Esophagus muscularis mucosa (tissue), 4 donors: Measurements from ENCODE around the gene ARMH2. TPM values are rescaled to one million over a fixed set of nuclear protein-coding genes. Genes with fewer than 3 reads are reported as not detected.

Experiments used
- DNase-seq: peaks from one replicate; pipeline ENCODE4 v3.0.0-alpha.2; 2017; ENCODE audit errors: extremely low spot score
- H3K27ac ChIP-seq, 4 donors: fragments of 200-600 bp; sonication (generic); replicated peaks in 1 of 4; 1 replicate in 3 of 4; 2 replicates in 1 of 4; pipeline ENCODE4 v1.5.1; 2016 to 2019; ENCODE audit warnings: mild to moderate bottlenecking in 1 of 4
- H3K27me3 ChIP-seq, 4 donors: fragments of 200-600 bp; sonication (generic); one replicate each; pipeline versions ENCODE4 v1.5.1 to v1.6.0; 2016 to 2019
- H3K36me3 ChIP-seq, 4 donors: fragments of 200-600 bp; sonication (generic); one replicate each; pipeline ENCODE4 v1.5.1; 2016 to 2019
- H3K4me1 ChIP-seq, 4 donors: fragments of 200-600 bp; sonication (generic); one replicate each; pipeline ENCODE4 v1.5.1; 2016 to 2019
- H3K4me3 ChIP-seq, 4 donors: fragments of 200-600 bp; sonication (generic); 1 replicate in 2 of 4; 2 replicates in 2 of 4; pipeline ENCODE4 v1.5.1; 2016 to 2019; ENCODE audit warnings: mild to moderate bottlenecking in 4 of 4, moderate library complexity in 1 of 4
- H3K9me3 ChIP-seq, 4 donors: fragments of 200-600 bp; sonication (generic); 1 replicate in 3 of 4; 2 replicates in 1 of 4; pipeline ENCODE4 v1.5.1; 2016 to 2019
- CTCF ChIP-seq, 3 experiments: fragments of 200-600 bp in 2 of 3; fragments of 450-650 bp in 1 of 3; sonication (generic) in 2 of 3; IDR thresholded peaks; one replicate each; pipeline ENCODE4 v1.5.1; 2017 to 2019; ENCODE audit warnings: antibody characterized with exemption in 3 of 3, mild to moderate bottlenecking in 2 of 3, moderate library complexity in 1 of 3
- EP300 ChIP-seq: sonication (generic); formaldehyde crosslinking; IDR thresholded peaks from one replicate; pipeline ENCODE4 v1.6.1; 2017; ENCODE audit warnings: antibody characterized with exemption
- POLR2A ChIP-seq: fragments of 450-650 bp; IDR thresholded peaks from one replicate; pipeline ENCODE4 v1.6.1; 2017; ENCODE audit warnings: antibody characterized with exemption, moderate library complexity, mild to moderate bottlenecking, low read depth
- POLR2AphosphoS5 ChIP-seq, 2 donors: sonication (generic); formaldehyde crosslinking; IDR thresholded peaks; one replicate each; pipeline ENCODE4 v1.6.1; 2017; ENCODE audit warnings: antibody characterized with exemption in 2 of 2
- WGBS: methylation state at CpG from one replicate; pipeline ENCODE4 v1.1.5; 2018; 5-methylcytosine and 5-hydroxymethylcytosine counted together
- intact Hi-C: fragments of 100-400 bp; cut with DNase I; formaldehyde crosslinking; loops from one replicate; pipeline ENCODE4 v1.15.1; 2023
- total RNA-seq, 4 donors: library from RNA; depleted of rRNA; stranded (reverse); fragments of >200 nt; gene quantifications; one replicate each; pipeline versions ENCODE4 v1.1.0 to v1.2.1, GENCODE V29; 2016

Gene ARMH2
- total RNA-seq, 4 donors from 2014 or later, result not detected

- TF ChIP-seq POLR2AphosphoS5 (IDR thresholded peaks at IDR 0.05) (no peak), EP300 (no peak), CTCF (IDR thresholded peaks at IDR 0.05) (no peak), POLR2A (no peak)
- H3K27ac ChIP-seq, result no peak overlapping the region
- DNase-seq, result no peak
- intact Hi-C loops, result no loop called here
- 87% methylated on average over 6 of the region's 6 CpGs for WGBS
- no peaks in the 10 kb centered on the region for H3K27me3 ChIP-seq
- no peaks in the 10 kb centered on the region for H3K9me3 ChIP-seq
- H3K36me3 ChIP-seq, result peaks cover 0 to 47% (median 2%) of the 10 kb centered on the region in 4 donors
- H3K4me1 ChIP-seq, result peaks cover 0 to 5% (median 0%) of the 10 kb centered on the region in 4 donors
- no peak overlapping the region for H3K4me3 ChIP-seq
Measured at GRCh38 chr6:24844903-24845302, 46.2 kb upstream of the ARMH2 start.

- TF ChIP-seq POLR2AphosphoS5 (IDR thresholded peaks at IDR 0.05) (no peak), CTCF (IDR thresholded peaks at IDR 0.05) (no peak), POLR2A (no peak), EP300 (no peak)
- Histone ChIP-seq H3K27ac (no peak overlapping the region), H3K4me1 (peaks cover 0 to 5% (median 0%) of the 10 kb centered on the region in 4 donors), H3K4me3 (no peak overlapping the region), H3K9me3 (no peaks in the 10 kb centered on the region), H3K27me3 (no peaks in the 10 kb centered on the region), H3K36me3 (peaks cover 0 to 39% (median 2%) of the 10 kb centered on the region in 4 donors)
- intact Hi-C loops, result no loop called here
- WGBS, result 100% methylated on average over 1 of the region's 1 CpG
- no peak for DNase-seq
Measured at GRCh38 chr6:24844061-24844460, 45.3 kb upstream of the ARMH2 start.

DNA sequence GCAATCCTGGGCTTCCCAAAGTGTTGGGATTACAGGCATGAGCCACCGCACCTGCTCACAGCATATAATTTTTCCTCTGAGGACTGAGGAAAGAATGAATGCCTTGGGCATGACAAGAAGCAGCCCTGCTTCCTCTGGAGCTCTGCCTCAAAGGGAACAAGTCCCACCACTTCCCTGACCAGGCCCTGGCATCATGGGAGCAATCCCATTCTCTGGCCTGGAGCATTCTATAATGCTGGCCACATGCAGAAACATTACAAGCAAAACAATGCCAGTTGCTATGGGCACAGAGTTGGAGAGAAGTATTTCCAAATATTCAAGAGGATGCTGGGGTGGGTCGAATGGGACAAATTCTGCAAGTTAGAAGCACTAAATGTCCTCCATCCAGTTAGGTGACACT lies 41.5 kb upstream of the ARMH2 start:
- H3K27ac ChIP-seq, result no peak overlapping the region
- DNase-seq, result no peak
- intact Hi-C loops, result no loop called here
- no peaks in the 10 kb centered on the region for H3K27me3 ChIP-seq
- no peak overlapping the region for H3K4me3 ChIP-seq
- peaks cover 0 to 8% (median 2%) of the 10 kb centered on the region in 4 donors for H3K36me3 ChIP-seq
- 71% methylated on average over 2 of the region's 2 CpGs for WGBS
- H3K9me3 ChIP-seq, result no peaks in the 10 kb centered on the region
- TF ChIP-seq CTCF (IDR thresholded peaks at IDR 0.05), result no peak
- TF ChIP-seq POLR2A, result no peak
- TF ChIP-seq POLR2AphosphoS5 (IDR thresholded peaks at IDR 0.05), result no peak
- no peak for TF ChIP-seq EP300
- peaks cover 13 to 15% (median 15%) of the 10 kb centered on the region in 4 donors for H3K4me1 ChIP-seq

DNA sequence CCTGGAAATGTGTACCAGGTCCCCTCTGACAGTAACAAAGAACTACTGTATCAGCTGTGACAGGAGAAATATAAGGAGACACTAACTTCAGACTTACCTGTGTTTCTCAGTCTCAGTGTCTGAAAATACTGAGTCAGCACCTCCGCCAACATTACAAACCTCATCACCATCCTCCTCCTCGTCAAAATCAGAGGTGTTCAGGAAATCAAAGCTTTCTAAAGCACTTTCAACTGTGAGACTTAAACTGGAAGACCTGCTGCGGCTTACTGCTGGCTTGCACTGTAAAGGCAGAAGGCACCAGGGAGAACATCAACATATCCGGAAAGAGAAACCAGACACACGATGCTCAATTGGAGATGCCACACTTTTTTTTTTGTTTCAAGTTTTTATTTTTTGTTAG lies 40.3 kb upstream of the ARMH2 start:
- H3K27me3 ChIP-seq, result no peaks in the 10 kb centered on the region
- no peak overlapping the region for H3K27ac ChIP-seq
- 93% methylated on average over 5 of the region's 5 CpGs for WGBS
- H3K36me3 ChIP-seq, result peaks cover 0 to 8% (median 2%) of the 10 kb centered on the region in 4 donors
- intact Hi-C loops, result no loop called here
- TF ChIP-seq EP300 (no peak), POLR2A (no peak)
- H3K9me3 ChIP-seq, result no peaks in the 10 kb centered on the region
- no peak for DNase-seq
- peaks cover 13 to 18% (median 15%) of the 10 kb centered on the region in 4 donors for H3K4me1 ChIP-seq
- no peak overlapping the region for H3K4me3 ChIP-seq

DNA sequence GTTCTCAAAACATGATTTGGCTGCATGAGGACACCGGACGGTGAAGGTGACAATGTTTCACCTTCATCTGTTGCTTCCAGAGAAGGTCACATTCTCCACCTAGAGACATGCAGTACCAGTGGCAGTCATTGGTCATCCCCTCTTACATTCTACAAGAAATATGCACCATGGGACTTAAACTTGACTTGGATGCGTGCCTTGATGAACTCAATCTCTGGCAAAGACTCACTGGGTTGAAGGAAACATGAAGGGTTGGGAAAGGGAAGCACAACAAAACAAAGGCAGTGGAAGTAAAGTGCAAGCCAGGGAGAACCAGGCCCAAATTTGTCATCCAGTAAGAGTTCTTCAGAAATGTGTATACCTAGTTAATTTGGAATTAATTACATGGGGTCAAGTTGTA lies 39.4 kb upstream of the ARMH2 start:
- intact Hi-C loops, result no loop called here
- no peak overlapping the region for H3K4me3 ChIP-seq
- no peak overlapping the region for H3K27ac ChIP-seq
- DNase-seq, result no peak
- peaks cover 0 to 8% (median 1%) of the 10 kb centered on the region in 4 donors for H3K36me3 ChIP-seq
- H3K4me1 ChIP-seq, result peaks cover 12 to 18% (median 14%) of the 10 kb centered on the region in 4 donors
- H3K27me3 ChIP-seq, result no peaks in the 10 kb centered on the region
- no peaks in the 10 kb centered on the region for H3K9me3 ChIP-seq
- TF ChIP-seq CTCF (IDR thresholded peaks at IDR 0.05) (no peak), EP300 (no peak), POLR2A (no peak), POLR2AphosphoS5 (IDR thresholded peaks at IDR 0.05) (no peak)
- 84% methylated on average over 3 of the region's 3 CpGs for WGBS
